SIG-M5 (cell line): Measurements from ENCODE around the gene MTHFSD.

Experiments
- DNase-seq: peaks from one replicate; lab custom pipeline; 2025; lab: John Stamatoyannopoulos, UW

Gene MTHFSD

DNA sequence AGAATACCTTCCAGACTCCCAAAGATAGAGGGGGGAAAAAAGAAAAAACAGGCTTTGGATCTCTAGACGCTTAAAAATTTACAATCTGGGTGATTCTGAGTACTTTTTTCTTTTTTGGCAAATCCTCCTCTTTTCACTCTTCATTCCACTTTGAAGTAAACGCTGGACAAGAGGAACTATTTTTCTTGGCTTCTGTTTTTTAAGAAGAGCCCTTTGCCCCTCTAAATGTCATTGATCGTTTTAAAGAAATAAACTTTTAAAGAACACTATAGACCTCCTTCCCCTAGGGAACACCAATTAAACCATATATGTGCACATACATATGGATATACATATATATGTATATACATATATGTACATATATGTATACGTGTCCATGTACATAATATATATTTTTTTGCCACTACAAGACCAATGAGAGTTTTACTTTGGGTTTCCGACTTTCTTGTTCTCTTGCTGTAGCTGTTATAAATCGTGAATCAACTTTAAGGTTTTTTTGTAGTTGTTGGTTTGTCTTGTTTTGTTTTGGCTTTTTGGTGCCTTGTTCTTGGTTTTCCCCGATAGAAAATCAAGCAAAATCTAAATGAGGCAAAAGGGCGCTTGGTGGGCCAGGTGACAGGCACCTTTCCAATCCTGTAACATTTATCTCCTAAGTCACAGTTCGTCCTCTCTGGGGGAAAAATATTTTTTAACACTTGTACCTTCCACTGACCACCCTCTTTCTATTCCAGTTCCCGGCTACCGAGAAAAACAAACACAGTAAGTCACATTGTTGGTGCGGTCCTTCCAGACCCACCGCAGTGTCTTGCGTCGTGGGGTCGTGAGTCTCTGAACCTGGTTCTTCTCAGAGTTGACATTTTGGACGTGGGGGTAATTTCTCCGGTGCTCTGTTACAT lies 40.3 kb downstream of the MTHFSD start:
- DNase-seq = no peak

DNA sequence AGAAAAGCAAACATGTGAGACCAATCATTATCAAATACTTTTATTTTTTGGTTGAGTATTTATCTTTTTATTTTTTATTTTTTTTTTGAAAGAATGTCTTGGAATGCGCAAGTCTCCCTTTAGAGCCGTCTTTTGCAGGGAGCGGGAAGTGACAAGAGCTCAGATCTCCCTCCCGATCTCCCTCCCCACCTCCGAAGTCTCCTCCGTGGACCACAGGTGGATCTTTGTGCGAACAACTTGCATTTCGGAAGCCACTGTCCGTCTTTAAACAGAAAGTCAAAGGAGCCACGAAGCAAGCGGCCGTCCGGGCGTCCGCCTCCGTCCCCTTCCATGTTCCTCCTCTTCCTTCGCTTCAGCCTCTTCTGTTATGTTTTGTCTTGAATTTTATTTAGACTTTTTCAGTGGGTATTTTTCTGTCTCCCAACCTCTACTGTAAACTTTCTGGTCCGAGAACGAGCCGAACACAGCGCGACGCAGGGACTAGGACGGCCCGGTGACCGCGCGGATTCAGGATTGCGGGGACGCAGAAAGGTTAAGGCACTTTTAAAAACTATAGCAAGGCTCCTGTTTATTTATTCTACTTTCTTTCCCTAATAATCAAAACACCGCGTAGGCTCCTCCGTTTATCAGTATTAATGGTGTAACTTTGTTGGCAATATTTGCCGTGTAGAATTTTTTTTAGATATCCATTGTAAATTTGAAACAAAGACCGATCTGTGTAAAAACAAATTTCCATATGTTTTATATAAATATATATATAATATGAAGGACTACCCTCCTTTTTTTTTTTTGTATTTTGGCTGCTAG lies 41.4 kb downstream of the MTHFSD start:
- DNase-seq = no peak

DNA sequence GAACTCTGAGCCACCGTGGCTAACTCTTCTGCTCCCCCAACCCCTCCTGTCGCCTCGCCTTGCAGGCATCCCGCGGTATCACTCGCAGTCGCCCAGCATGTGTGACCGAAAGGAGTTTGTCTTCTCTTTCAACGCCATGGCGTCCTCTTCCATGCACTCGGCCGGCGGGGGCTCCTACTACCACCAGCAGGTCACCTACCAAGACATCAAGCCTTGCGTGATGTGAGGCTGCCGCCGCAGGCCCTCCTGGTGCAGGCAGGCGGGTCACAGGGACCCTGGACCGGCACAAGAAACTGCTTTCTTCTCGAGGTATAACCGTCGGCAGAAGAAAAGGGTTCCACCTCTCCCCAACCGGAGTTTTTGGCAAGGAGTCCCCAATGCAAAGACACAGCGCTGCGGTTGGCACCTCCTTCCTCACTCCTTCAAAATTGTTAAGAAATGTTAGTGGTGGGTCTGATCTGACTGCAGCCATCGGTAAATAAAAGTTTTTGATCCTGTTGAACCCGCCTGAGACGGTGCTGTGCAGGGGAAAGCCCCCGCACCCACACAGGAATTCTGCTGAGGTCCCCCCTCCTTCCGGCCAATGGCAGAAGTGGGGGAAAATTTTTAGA lies 42.1 kb downstream of the MTHFSD start:
- no peak for DNase-seq

DNA sequence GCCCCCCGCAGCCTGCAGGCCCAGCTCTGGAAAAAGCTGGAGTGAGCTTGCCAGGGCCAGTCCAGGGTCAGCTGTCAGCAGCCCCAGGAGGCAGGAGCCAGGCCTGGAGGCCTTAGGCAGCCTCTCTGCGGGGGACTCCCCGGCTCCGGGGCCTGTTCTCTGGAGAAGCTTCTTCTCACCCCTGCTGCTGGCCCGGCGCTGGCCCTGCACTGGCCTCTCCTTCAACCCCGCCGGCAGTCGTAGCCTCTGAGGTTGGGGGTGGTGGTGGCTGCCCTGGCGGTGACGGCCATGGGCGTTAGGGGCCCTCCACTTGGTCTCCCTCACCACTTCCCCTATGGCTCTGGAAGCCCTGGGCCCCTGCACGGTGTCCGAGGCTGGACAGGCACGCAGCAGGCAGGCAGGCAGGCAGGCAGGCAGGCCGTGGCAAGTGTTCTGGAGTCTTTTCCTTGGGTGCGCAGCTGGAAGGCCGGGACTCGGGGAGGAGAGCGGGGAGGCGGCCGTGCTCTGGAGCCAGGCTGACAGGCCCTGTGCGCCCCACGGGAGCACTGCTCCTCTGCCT lies 42.7 kb downstream of the MTHFSD start:
- DNase-seq = no peak

DNA sequence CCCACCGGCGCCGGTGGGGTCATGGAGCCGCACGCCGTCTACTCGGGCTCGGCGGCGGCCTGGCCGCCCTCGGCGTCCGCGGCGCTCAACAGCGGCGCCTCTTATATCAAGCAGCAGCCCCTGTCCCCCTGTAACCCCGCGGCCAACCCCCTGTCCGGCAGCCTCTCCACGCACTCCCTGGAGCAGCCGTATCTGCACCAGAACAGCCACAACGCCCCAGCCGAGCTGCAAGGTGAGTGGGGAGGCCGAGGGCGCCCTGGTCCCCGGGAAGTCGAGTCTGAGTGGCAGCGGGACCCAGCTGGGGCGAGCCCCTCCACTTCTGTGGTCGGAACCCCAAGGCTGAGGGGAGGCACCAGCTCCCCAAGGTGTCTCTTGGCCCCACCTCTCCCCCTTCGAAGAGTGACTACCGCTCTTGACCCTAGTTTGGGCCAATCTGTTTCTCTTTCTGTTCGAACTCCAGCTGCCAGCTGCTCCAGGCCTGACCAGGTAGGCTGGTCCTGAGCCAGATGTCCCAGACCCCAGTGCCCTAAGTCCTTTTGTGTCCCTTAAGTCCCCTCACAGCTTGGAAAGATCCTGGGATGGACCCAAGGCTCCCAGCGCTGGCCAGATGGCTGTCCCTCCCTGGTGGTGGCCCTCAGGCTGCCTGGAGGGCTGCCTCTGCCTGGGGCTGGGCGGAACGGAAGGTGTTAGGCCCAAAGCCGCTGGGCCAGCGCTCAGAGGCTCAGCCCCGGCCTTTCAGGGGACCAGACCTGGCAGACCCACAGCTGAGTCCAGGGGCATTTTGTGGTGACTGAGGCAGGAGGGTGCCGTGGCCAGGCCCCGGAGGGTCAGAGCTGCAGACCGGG lies 43.5 kb downstream of the MTHFSD start:
- no peak for DNase-seq

DNA sequence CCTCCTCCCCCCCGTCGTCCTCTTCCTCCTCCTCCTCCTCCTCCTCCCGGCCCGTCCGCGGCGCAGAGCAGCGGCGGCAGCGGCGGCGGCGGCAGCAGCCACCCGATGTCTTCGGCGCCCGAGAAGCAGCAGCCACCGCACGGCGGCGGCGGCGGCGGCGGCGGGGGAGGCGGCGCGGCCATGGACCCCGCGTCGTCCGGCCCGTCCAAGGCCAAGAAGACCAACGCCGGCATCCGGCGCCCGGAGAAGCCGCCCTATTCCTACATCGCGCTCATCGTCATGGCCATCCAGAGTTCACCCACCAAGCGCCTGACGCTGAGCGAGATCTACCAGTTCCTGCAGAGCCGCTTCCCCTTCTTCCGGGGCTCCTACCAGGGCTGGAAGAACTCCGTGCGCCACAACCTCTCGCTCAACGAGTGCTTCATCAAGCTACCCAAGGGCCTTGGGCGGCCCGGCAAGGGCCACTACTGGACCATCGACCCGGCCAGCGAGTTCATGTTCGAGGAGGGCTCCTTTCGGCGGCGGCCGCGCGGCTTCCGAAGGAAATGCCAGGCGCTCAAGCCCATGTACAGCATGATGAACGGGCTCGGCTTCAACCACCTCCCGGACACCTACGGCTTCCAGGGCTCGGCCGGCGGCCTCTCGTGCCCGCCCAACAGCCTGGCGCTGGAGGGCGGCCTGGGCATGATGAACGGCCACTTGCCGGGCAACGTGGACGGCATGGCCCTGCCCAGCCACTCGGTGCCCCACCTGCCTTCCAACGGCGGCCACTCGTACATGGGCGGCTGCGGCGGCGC lies 44.4 kb downstream of the MTHFSD start, which contains the start of gene FOXF1:
FOXF1 (plus strand) TSS at position 63 of the 797 bp plus-strand sequence; CDS start at position 106, 43 bp downstream.
- DNase-seq = no peak

DNA sequence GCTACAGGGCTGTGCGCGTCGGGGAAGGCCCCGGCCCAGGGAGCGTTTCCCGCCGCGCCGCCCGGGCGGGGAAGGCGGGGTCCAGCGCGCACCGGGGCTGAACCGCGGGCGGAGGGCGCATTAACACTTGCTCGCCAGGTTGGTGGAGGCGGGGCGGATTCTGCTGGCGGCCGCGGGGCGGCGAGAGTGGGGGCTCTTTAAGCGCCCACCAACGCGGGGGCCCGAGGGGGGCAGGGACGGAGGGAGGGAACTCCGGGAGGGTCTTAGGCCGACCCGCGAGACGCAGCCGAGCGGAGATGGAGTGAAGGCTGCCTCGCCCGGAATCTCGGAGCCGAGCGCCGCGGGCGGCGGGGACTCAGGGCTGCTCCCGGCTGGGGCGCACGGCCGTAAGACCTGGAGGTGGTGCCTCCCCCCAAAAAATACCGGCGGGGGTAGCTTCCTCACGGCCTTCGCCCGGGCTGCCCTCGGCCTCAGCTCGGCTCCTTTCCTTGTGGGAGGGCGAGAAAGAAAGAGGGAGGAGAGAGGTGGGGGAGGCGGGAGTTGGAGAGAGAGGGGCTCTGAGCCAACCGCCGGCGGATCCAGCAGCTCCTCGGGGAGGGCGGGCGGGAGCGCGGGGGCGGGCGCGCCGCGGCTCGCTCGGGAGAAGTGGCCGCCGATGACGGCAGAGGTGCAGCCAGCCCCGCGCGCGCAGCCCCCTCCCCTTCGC lies 45.1 kb downstream of the MTHFSD start:
- DNase-seq = no peak

DNA sequence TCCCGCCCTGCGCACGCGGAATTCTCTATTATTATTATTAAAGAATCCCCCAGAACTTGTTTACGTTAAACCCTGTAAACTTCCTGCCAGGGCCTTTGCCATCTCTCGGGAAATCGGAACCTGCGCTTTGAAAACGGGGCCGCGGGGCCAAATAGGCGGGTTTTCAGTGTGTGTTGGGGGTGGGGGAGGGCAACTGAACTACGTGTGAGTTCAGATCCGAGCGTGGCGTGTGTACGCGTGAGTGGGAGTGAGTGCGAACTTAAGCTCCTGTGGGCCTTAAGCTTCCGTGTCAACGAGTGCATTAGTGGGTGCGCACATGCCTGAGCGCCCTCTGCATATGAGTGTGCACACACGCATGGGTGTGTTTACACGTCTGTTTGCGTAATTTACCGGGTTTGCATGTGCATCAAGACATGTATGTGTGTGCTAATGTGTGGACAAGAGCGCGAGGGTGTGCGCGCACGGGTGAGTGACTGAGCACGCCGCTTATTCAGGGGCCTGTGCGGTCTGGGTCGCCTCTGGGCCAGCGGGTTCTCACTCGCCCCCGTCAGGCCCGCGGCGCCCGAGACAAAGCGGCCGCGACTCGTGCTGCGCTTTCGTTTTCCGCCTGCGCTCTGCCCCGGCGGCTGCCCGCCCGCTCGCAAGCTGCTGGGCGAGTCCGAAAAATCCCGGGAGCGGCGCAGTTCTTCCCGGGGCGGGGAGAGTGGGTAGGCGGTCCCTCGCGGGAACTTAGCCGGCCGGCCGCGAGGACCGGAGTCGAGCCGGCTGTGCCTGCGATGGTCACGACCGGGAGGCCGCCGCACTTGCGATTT lies 45.9 kb downstream of the MTHFSD start:
- no peak for DNase-seq

DNA sequence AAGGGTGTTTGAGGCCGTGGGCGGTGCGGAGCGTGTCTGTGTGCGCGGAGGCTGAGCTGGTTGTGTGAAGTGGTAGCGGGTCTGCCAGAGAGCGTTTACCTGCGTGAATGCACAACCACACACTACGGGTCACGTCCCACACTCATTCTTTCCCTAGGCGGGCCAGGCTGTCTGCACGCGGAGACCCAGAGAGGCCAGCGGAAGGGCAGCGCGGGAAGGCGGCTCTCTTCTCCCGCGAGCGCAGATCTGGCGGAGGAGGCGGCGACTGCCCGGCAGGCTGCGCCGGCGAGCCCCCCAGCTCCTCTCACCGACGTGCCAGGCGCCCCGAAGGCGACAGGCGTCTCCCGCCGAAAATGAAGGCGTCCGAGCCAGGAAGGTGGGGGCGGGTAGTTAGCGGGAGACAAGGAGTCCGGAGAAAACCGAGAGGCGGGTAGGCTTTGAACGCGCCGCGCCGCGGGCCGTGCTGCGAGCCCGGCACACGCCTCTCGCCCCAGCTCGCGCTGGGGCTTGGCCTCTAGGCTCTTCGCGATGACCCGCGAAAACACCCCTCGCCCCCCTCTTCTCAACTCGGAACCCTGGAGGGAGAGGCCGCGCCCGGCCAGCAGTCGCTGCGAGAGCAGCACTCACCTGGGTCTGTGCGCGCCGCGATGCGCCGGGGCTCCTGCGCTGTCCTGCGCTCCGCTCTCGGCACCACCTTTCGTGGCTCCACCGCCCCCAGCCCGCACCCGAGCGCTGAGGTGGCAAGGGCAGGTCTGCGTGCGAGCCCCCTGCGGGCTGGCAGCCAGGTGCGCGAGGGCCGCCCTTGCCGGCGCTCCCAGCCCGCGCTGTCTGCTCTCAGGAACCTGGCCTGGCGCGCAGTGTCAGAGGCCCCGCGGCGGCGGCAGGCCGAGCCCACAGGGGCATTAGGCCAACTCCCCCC lies 46.7 kb downstream of the MTHFSD start:
- no peak for DNase-seq

DNA sequence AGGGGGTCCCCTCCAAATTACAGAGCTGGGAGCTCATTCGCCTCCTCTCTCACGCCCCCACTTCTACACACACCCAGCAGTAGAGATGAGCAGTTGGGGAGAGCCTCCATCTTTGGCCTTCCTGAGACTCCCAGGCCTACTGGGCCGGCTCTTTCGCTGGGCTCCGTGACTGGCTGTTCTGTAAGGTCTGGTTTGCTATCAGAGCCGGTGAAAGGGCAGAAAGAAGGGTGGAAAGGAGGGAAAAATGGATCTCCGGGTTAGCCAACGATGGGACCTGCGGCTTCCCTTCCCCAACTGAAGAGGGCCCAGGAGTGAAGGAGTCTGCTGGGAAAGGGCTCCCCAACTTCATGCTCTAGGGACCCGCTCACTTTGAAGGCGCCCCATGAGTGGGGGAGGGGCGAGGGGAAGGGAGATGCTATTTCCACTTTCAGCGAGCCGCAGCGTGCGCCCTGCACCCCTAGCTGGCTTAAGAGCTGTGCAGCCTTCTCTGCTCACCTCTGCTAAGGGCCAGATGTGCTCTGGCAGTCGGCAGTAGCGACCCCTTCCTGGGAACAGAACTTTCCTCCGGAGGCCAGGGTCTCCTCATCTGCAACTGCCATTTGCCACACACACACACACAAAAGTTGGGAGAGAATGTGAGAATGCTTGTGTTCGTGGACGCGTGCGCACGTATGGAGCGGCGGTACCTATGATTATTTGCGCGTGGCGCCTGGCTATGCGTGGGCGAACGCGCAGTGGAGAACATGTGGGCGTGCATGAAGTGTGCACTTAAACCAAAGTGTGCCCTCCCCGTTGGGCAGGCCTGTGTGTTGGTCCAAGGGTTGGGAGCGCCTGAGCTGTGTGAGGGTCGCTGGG lies 47.6 kb downstream of the MTHFSD start:
- no peak for DNase-seq

DNA sequence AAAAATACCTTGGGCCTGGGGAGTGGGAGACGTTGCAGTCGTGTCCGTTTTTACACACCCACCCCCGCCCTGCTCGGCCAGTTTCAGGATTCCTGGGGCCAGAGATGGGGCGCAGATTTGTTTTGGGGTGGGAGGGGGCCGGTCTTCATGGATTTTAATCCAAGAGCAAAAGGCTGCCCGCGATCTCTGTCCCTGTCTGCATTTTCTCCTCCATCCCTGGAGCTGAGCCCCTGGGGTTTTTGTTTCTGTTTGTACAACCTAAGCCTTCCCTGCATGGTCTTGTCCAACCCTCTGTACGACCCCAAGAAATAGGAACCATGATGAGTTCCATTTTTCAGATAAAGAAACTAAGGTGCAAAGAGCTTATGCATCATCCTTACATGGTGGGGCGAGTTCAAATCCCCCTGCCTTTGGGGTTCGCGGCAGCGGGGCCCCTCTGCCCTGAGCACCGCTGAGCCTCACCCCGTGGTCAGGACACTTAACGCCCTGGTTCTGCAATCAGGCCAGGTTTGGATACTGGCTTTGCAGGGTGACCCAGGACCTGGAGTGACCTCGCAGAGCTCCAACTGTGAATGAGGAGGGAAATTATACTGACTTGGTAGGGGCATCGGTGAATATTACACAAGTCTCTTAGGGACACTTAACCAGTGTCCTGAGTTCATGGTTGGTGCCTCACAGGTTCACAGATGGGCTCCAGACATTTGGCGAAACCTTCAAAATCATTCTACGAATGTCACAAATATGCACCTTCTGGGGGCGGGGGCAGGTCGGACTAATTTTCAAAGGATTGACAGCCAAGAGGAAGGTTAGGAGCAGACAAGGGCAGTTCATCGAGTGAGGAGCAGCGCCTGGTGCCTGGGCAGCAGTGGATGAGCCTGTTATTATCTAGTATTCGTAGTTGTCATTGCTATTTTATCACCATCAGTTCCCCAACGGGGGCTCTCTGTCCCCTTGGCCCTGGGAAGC lies 48.9 kb downstream of the MTHFSD start:
- DNase-seq = no peak

DNA sequence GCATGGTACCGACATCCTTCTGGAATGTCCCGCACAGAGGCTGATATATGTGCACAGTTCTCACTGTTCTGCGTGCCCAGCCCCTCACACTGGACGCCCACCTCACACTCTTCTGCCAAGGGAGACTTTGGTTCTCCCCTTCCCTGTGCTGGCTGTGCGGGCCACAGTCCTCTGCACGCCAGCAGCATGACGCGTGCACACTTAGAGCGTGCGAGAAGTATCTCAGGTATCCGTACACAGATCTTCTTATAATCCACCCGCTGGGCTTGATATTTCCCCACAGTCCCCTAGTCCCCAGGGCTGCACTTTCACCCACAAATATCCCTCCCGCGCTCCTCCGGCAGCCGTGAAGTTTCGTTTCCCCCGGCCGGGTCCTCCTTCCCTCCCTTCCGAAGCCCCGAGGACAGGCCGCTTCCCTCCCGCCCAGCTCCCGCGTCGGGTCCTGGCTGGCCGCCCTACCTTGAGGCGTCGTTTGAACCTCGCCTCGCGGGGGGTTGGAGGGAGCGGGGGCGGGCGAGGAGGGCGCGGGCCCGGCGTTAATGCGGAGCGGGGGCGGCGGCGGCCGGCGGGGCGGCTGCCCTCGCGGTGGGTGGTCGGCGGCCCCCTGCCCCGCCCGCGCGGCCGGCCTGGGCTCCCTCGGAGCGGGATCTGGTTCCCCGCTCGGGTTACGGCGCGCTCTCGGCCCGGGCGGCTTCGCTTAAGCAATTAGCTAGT lies 49.7 kb downstream of the MTHFSD start:
- no peak for DNase-seq

DNA sequence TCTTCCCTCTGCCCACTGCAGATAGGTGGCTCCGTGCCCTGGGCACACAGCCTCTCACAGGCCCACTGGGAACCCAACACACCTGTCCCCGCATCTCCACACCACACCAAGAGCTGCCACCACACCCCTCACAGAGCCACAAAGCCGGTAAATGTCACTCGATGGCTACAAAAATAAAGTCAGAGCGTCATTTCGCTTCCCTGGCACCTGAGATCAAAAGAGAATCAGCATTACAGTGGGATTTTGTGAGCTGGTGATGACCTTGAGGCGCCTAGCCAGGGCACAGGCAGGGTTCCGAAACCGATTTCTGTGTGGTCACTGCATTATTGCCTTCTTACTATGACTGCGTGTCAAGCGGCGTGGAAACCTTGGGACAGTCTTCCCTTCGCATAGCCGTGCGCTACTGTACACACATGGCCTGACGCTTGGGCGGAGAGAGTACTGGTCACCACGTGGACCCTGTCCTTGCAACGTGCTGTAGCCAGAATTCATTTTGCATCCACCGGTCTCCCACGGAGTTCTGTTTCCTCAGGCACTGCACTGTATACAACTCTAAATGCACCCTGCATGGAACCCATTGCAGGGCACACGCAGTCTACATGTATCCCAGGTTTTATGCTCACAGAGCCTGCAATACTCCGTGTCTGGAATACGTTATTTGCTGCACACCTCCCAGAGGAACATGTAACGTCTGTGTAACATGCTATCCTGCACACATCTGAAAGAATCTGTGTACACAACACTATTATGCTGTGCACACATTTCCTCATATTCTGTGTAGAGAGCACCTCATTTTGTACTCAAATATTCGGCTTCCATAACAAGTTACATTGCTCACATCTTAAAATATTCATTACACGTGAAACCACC lies 50.5 kb downstream of the MTHFSD start:
- DNase-seq = no peak

DNA sequence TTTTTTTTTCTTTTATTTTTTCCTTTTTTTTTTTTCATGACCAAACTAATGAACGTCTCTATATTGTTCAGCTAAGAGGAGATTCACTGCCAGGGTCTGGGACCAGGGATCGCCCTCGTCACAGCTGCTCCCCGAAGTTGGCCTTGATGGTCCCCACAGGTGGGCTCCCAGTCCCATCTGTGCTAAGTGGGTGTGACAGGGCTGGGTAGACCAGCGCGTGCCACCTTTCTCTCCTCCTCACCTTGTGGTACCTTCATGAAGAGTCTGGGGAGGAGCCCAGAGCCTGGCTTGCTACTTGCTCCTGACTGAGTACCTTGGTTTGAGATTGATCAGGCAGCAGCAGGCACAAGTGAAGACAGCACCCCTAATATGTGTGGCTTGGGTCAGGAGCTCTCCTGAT lies 51.2 kb downstream of the MTHFSD start:
- no peak for DNase-seq
